HL-60 (cell line): ENCODE data around the gene ARL6IP1.

Experiments
- DNase-seq, 2 experiments: peaks; one replicate each; pipeline ENCODE4 v3.0.0-alpha.2; 2010 to 2020; ENCODE audit warnings: low read depth in 1 of 2, low spot score in 1 of 2
- H3K27ac ChIP-seq: fragments of 250-450 bp; sonication (Bioruptor Pico); replicated peaks from 2 replicates; pipeline ENCODE4 v1.5.1; 2020; ENCODE audit warnings: mild to moderate bottlenecking, moderate library complexity
- H3K27me3 ChIP-seq: fragments of 250-450 bp; sonication (Bioruptor Pico); 2 replicates; pipeline ENCODE4 v1.5.1; 2021; ENCODE audit warnings: mild to moderate bottlenecking, moderate library complexity; ENCODE audit not compliant: insufficient read depth, poor library complexity, severe bottlenecking
- H3K4me3 ChIP-seq: replicated peaks from 2 replicates; pipeline ENCODE4 v1.5.1; 2011; ENCODE audit warnings: mild to moderate bottlenecking, control low read depth, low read length; ENCODE audit not compliant: insufficient read depth
- CTCF ChIP-seq: IDR thresholded peaks from one replicate; pipeline ENCODE4 v1.5.1; 2011; ENCODE audit warnings: low read length, control low read depth, inconsistent platforms; ENCODE audit not compliant: insufficient read depth
- GABPA ChIP-seq: IDR thresholded peaks from 2 replicates; pipeline ENCODE4 v1.6.1; 2012; ENCODE audit warnings: low read depth
- POLR2AphosphoS5 ChIP-seq: IDR thresholded peaks from 2 replicates; pipeline ENCODE4 v1.6.1; 2012; ENCODE audit warnings: low read depth
- REST ChIP-seq: IDR thresholded peaks from 2 replicates; pipeline ENCODE4 v1.6.1; 2012; ENCODE audit warnings: low read depth; ENCODE audit not compliant: insufficient replicate concordance
- SPI1 ChIP-seq: IDR thresholded peaks from 2 replicates; pipeline ENCODE4 v1.6.1; 2012; ENCODE audit warnings: low read depth, mild to moderate bottlenecking, borderline replicate concordance
- long read RNA-seq: library from polyadenylated mRNA; unstranded; transcript quantifications from one replicate; pipeline ENCODE4 v2.0.0, GENCODE V29; 2020

Gene ARL6IP1
- long read RNA-seq, transcript ARL6IP1-201 (6 exons, 2,409 nt): major isoform, 1,500 of 1,539 reads
- long read RNA-seq, partial matches to known transcripts: 13 of 1,539 reads
- long read RNA-seq, other reads (novel, unspliced or antisense): 25 of 1,539 reads

- DNase-seq: peak; percentile 99
- TF ChIP-seq POLR2AphosphoS5 (peak; percentile 99), SPI1 (peak; percentile 71; the same call in 1 of the 2 replicates), GABPA (peak; percentile 16; the same call in 1 of the 2 replicates), CTCF (peak; percentile 74), REST (peak; percentile 69)
- H3K27ac ChIP-seq: peak within 1 kb of the TSS; percentile 96
- H3K4me3 ChIP-seq: peak within 1 kb of the TSS; percentile 92
- no peaks in the 10 kb centered on the region for H3K27me3 ChIP-seq
These were observed at the start of gene ARL6IP1 for GRCh38 chr16:18801145-18801972. ARL6IP1 (minus strand) TSS chr16:18801549; CDS start chr16:18801466, 83 bp downstream.

GRCh38 chr16:18846416-18846815, 45.1 kb upstream of the ARL6IP1 start:
- TF ChIP-seq CTCF (no peak), SPI1 (no peak), GABPA (no peak), REST (no peak), POLR2AphosphoS5 (no peak)
- no peaks in the 10 kb centered on the region for H3K27me3 ChIP-seq

GRCh38 chr16:18842565-18842964, 41.2 kb upstream of the ARL6IP1 start:
- no peak overlapping the region for H3K4me3 ChIP-seq
- TF ChIP-seq CTCF: no peak
- TF ChIP-seq SPI1: no peak
- TF ChIP-seq REST: no peak
- no peak for TF ChIP-seq POLR2AphosphoS5
- TF ChIP-seq GABPA: no peak
- DNase-seq: no peak
- no peak overlapping the region for H3K27ac ChIP-seq
- H3K27me3 ChIP-seq: no peaks in the 10 kb centered on the region

More at GRCh38 chr16:18846416-18846815, 45.1 kb upstream of the ARL6IP1 start:
- DNase-seq: no peak
- Histone ChIP-seq H3K4me3 (no peak overlapping the region), H3K27ac (no peak overlapping the region)
